VCaP (cell line): ENCODE results near the gene DDX10.

ENCODE experiments used
- H3K27ac ChIP-seq: fragments of 450-650 bp; 2 replicates; pipeline ENCODE4 v1.5.1; 2017
- CTCF ChIP-seq: fragments of 450-650 bp; conservative IDR thresholded peaks from 2 replicates; pipeline ENCODE4 v1.5.1; 2017; ENCODE audit warnings: mild to moderate bottlenecking, moderate library complexity

Gene DDX10

DNA sequence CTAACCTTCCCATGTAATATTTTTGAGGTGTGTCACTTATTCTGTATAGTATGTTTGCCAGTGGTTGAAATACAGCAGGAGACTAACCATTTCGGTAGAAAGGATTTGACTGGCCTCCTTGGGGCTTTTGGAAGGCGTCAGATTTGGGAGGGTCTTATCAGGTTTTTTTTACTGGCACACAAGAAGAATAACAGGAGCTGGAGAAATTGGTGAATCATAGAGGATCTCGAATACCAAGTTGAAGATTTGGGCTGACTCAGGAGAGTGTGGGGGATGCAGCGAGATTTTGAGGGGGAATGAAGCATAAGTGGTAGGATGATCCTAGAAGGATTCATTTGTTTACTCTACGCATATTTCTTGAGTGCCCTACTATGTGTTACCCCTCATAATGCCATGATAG, 200.5 kb downstream of the DDX10 start:
- no peak overlapping the region for H3K27ac ChIP-seq
- no peak for TF ChIP-seq CTCF

- H3K27ac ChIP-seq, result no peak overlapping the region
- no peak for TF ChIP-seq CTCF
These were observed 201.9 kb downstream of the DDX10 start for GRCh38 chr11:108866781-108867180.

DNA sequence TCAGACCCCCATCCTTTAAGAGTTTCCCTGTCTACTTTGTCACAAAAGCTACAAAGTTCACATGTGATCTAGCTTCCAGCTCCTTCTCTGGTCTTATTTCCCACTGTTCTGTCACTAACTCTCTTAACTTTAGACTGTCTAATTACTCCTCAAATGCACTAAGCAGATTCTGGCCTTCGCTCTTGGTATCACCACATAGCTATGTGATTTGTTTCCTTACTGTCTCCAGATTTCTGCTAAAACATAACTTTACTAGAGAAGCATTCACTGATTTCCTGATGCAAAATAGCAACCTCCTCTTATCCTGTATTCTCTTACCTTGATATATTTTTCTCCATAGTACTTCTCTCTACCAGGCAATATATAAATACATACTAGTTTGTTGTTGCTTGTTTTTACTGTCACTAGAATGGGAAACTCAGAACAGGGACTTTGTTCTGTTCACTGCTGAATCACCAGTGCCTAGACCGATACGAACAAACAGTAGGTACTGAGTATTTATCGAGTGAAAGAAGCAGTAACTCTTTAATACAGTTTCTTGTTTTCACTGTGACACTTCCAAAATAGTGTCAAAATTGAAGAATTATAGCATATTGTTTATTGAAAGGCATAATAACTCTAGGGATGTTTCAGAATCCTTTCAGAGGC, 205.6 kb downstream of the DDX10 start:
- TF ChIP-seq CTCF, result no peak
- H3K27ac ChIP-seq, result no peak overlapping the region

DNA sequence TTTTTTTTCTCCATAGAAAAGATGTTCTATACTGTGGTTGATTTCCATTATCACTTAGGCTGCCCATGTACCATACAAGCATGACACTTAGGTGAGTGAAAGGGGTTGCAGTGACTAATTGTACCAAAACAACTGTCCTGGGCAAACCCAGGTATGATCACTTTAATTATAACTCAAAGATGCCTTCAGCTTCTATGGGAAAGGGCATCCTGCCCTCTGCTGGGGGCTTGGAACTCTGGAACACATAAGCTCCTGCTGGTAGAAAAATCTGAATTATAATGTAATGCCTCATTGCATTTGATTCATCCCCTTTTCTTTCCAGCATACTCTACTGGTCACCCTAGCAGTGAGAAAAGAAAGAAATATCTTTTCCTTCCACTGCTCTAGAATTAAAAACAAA, 206.3 kb downstream of the DDX10 start:
- TF ChIP-seq CTCF, result peak; percentile 82
- no peak overlapping the region for H3K27ac ChIP-seq

DNA sequence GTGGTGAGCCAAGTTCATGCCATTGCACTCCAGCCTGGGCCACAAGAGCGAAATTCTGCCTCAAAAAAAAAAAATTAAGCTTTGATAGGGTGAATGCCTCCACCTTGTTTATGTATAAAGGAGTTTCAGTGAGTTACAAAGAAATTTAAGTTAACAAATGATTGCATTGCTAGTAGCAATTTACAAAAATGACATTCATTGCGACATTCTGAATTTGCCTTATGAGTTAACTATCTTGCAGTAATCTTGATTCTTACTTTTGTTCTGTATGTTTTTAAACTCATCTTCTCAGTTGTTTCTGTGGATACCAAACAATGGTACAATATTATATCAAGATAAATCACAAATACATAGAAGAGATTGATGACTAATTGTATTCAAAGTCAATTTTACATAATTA, 207.0 kb downstream of the DDX10 start:
- no peak overlapping the region for H3K27ac ChIP-seq
- no peak for TF ChIP-seq CTCF

GRCh38 chr11:108872781-108873291, 208.0 kb downstream of the DDX10 start:
- H3K27ac ChIP-seq, result no peak overlapping the region
- no peak for TF ChIP-seq CTCF

GRCh38 chr11:108873310-108873709, 208.4 kb downstream of the DDX10 start:
- TF ChIP-seq CTCF, result no peak
- no peak overlapping the region for H3K27ac ChIP-seq
